GM12865 (cell line): ENCODE results near the gene SLC16A2.
"Not testable (repeated sequence)": the region's sequence is repeated elsewhere in the genome, so short reads cannot be mapped to it uniquely, and the experiment has no call there.

ENCODE experiments used
- DNase-seq: peaks from one replicate; pipeline ENCODE4 v3.0.0; 2010; ENCODE audit warnings: low read depth
- H3K4me3 ChIP-seq: 2 replicates; pipeline ENCODE4 v1.5.1; 2011; ENCODE audit warnings: mild to moderate bottlenecking, low read depth, low read length, control low read depth
- TF ChIP-seq, protein P1 (sequence below): IDR thresholded peaks from 2 replicates; pipeline ENCODE4 v1.5.1; 2011; ENCODE audit warnings: low read length, control low read depth, low read depth, inconsistent platforms; ENCODE audit not compliant: insufficient read depth; ENCODE audit errors: missing control alignments

The SLC16A2 gene

DNA sequence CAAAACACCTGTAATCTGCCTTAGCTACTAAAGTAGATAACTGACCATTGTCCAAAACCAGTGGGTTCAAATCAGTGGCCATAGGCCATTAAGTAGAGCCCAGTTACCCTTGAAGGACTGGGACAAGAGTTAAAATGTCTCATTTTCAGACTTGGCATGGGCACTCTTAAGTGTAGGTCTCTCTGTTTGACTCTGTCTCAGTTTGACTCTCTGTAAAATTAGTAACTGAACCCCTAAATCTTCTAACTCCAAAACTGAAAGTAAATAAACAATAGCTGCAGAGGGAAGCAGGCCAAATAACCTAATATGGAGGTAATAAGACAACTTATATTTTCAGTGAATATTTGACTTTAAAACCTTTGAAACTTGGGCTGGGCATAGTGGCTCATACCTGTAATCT, 89.1 kb downstream of the SLC16A2 start:
- peak; percentile 40 for DNase-seq
- TF ChIP-seq, protein P1, sequence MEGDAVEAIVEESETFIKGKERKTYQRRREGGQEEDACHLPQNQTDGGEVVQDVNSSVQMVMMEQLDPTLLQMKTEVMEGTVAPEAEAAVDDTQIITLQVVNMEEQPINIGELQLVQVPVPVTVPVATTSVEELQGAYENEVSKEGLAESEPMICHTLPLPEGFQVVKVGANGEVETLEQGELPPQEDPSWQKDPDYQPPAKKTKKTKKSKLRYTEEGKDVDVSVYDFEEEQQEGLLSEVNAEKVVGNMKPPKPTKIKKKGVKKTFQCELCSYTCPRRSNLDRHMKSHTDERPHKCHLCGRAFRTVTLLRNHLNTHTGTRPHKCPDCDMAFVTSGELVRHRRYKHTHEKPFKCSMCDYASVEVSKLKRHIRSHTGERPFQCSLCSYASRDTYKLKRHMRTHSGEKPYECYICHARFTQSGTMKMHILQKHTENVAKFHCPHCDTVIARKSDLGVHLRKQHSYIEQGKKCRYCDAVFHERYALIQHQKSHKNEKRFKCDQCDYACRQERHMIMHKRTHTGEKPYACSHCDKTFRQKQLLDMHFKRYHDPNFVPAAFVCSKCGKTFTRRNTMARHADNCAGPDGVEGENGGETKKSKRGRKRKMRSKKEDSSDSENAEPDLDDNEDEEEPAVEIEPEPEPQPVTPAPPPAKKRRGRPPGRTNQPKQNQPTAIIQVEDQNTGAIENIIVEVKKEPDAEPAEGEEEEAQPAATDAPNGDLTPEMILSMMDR = no peak
- no peak overlapping the region for H3K4me3 ChIP-seq

DNA sequence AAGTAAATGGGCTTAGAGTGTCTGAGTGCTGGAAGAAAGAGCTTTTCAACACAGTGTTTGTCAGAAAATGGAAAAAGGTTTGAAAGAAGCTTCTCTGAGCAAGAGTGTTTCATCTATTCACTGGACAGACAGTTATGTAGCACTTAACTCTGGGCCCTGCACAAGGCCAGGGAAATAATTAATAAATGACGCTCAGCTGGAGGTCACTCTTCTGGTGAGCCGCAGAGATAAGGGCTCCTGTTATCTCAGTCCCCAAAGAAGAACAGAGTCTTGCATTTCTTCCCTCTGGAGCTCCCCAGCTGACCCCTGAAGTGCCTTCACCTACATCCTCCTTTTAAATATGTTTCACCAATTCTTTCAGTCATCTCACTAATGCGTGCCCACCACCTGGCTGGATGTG, 90.4 kb downstream of the SLC16A2 start:
- DNase-seq = no peak
- TF ChIP-seq, protein P1 = no peak
- no peak overlapping the region for H3K4me3 ChIP-seq

DNA sequence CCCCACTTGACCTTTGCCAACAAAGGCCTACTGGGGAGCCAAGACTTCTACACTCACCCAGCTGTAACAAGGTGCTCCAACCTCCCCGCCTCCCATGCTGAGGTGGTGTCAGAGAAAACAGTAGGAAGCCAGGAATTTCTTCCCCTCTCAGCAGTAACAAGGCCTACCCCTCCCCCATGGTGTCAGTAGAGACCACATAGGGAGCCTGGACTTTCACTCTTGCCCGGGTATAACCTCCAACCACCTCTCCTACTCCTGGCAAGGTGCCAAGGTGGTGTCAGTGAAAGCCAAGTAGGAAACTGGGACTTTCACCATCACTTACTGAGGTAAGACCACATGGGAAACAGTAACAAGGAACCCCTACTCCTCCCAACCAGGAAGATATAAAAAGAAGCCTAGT, 93.1 kb downstream of the SLC16A2 start:
- H3K4me3 ChIP-seq = no peak overlapping the region
- no peak for DNase-seq
- TF ChIP-seq, protein P1 = no peak

DNA sequence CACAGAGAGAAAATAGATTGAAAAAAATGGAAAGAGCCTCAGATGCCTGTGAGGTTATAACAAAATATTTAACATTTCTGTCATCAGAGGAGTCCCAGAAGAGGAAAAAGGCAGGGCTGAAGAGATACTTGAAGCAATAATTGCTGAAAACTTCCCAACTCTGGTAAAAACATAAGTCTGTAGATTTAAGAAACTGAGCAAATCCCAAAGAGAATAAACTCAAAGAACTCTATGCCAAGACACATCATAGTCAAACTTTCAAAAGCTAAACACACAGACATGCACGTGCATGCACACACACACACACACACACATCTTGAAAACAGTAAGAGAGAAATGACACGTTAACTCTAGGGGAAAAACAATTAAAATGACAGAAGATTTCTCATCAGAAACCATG, 94.1 kb downstream of the SLC16A2 start:
- no peak overlapping the region for H3K4me3 ChIP-seq
- TF ChIP-seq, protein P1 = no peak

DNA sequence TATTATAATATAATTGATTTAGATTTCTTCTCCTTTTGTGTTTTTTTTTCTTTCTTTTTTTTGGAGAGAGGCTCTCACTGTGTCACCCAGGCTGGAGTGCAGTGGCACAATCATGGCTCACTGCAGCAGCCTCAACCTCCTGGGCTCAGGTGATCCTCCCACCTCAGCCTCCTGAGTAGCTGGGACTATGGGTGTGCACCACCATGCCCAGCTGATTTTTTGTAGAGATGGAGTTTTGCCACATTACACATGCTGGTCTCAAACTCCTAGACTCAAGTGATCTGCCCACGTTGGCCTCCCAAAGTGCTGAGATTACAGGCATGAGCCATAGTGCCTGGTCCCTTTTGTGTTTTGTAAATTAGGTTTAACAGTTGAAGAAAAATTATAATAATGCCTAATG, 94.7 kb downstream of the SLC16A2 start:
- not testable (repeated sequence) for H3K4me3 ChIP-seq, DNase-seq

More for the DNA sequence above, 94.1 kb downstream of the SLC16A2 start:
- no peak for DNase-seq

DNA sequence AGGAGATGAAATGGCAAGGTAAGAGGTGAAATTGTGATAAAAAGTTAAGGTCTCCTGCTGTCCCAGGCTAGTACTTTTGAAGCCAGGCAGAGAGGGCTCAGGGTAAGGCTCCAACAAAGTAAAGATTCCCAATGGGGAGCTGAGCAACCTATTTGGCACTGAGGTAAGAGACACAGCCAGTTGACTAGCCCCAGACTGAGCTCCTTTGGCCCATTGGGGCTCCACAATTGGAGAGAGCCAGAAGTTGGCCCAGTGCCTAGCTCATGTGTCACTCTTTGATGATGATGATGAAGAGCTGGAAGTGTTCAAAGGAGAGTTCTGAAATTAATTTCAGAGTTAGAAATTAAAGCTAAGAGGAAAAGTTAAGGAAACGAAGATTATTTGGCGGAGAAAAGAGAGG, 98.6 kb downstream of the SLC16A2 start:
- DNase-seq = no peak
- H3K4me3 ChIP-seq = no peak overlapping the region
- TF ChIP-seq, protein P1 = no peak

DNA sequence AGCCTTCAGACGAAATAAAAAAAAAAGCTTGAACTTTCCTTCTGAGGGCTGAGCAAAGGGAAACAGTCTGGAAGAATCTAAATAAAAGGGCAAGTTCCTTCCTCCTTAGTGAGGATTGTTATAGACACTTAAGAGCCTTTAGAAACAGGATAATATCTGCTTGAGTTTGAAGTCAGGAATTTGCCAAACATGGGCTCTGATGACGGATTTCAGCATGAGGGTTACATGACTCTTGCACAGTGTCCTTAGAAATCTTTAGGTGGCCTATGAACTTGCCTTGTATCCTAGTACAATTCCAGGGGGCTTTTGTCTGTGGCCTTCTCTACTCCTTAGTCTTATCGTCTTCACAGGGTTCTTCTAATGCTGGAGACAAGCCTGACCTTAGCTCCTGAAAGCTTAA, 99.0 kb downstream of the SLC16A2 start:
- TF ChIP-seq, protein P1 = no peak
- DNase-seq = no peak
- no peak overlapping the region for H3K4me3 ChIP-seq

DNA sequence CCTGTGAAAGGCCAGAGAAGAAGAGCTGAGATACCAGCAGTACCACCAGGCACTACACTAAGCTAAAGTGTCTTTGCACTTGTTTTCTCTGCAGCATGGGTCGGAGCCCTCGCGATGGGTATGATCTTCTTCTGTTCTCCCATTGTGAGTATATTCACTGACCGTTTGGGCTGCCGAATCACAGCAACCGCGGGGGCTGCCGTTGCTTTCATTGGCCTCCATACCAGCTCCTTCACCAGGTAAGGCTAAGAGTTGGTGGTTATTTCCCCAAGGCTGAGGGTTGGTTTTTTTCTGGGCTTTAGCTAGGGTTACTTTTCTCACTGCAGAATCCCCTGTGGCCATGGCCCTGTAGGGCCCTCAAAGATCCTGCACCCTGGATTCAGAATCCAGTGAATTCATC, 99.6 kb downstream of the SLC16A2 start:
- no peak overlapping the region for H3K4me3 ChIP-seq
- no peak for DNase-seq
- TF ChIP-seq, protein P1 = no peak
